ENCODE results near the gene PLD1.
"Not testable (repeated sequence)": the region's sequence is repeated elsewhere in the genome, so short reads cannot be mapped to it uniquely, and the experiment has no call there.

The PLD1 gene

GRCh38 chr3:171699601-171700000 lies 110.7 kb downstream of the PLD1 start:
- DNase-seq (ENCODE audit: low read depth in 2 of 2): no peak

DNA sequence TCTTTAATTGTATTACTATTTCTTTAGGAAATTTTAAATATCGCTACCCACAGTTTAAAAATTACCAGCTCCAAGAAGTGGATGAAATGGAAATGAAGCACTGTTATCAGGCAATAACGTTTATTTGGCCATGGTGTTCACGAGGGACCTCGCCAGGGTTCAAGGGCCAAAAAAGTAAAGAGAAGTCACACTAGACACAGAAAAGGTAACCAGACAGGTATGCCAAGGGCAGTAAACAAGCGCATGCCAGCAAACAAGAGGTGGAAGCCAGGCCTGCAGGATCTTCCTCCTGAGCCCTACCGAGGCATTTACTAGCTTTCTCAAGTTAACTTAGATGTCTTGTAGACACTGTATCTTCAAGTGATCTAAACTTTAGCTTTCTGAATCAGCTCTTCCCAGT lies 113.5 kb downstream of the PLD1 start:
- no peak for DNase-seq (ENCODE audit: low read depth in 2 of 2)

GRCh38 chr3:171695426-171695825 lies 114.9 kb downstream of the PLD1 start:
- DNase-seq (ENCODE audit: low read depth in 2 of 2): no peak

DNA sequence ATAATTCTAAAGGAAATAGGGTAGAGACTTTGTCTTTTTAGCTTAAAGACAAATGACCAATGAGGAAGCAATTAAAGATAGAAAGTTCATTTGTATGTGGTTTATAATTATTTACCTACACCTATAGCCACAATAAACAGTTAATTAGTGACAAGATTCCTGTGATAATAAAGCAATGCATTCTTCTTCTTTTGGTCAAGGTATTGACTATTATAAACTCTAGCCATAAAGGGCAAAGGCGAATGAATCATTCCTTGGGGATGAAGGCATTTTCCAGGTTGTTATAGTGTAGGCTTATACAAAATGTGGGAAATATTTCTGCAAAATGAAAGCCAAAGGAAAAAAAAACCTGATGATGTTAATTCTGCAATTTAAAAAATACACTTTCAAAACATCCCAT lies 115.4 kb downstream of the PLD1 start:
- no peak for DNase-seq (ENCODE audit: low read depth in 2 of 2)

DNA sequence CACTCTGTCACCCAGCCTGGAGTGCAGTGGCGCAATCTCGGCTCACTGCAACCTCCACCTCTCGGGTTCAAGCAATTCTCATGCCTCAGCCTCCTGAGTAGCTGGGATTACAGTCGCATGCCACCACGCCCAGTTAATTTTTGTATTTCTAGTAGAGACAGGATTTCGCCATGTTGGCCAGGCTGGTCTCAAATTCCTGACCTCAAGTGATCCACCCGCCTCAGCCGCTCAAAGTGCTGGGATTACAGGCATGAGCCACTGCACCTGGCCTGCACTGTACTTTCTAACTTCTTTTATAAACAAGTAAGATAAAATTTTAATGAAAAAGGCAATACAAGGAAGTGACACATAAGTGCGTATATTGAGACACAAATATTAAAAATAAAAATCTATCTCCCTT lies 117.7 kb downstream of the PLD1 start:
- not testable (repeated sequence) for DNase-seq (ENCODE audit: low read depth in 2 of 2)

- DNase-seq (ENCODE audit: low read depth in 2 of 2): no peak
Measured at GRCh38 chr3:171691485-171691884, 118.8 kb downstream of the PLD1 start.

GRCh38 chr3:171690281-171690680 lies 120.0 kb downstream of the PLD1 start:
- no peak for DNase-seq (ENCODE audit: low read depth in 2 of 2)

GRCh38 chr3:171688593-171688992 lies 121.7 kb downstream of the PLD1 start:
- DNase-seq (ENCODE audit: low read depth in 2 of 2): no peak

DNA sequence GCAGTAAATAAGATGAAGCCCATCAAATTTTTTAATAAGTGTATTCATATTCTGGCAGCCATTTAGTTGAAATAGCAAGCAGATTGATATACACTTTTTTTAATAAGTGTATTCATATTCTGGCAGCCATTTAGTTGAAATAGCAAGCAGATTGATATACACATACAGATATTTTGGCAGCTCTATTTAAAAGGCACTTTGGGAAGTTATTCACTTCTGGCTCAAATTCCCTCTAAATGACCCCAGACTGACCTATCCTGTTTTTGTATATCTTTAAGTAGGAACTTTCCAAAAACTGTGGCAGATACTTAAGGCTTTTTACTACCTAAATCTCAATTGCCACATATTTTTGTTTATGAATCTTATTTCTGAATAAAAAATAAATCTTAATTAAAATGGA lies 122.3 kb downstream of the PLD1 start:
- no peak for DNase-seq (ENCODE audit: low read depth in 2 of 2)

GRCh38 chr3:171687581-171687980 lies 122.7 kb downstream of the PLD1 start:
- DNase-seq (ENCODE audit: low read depth in 2 of 2): no peak

GRCh38 chr3:171687064-171687463 lies 123.2 kb downstream of the PLD1 start:
- no peak for DNase-seq (ENCODE audit: low read depth in 2 of 2)

GRCh38 chr3:171685116-171685895 lies 125.0 kb downstream of the PLD1 start:
- DNase-seq (ENCODE audit: low read depth in 2 of 2): no peak

GRCh38 chr3:171684221-171684620 lies 126.1 kb downstream of the PLD1 start:
- DNase-seq (ENCODE audit: low read depth in 2 of 2): no peak

- DNase-seq (ENCODE audit: low read depth in 2 of 2): no peak
Measured at GRCh38 chr3:171682743-171683142, 127.5 kb downstream of the PLD1 start.

DNA sequence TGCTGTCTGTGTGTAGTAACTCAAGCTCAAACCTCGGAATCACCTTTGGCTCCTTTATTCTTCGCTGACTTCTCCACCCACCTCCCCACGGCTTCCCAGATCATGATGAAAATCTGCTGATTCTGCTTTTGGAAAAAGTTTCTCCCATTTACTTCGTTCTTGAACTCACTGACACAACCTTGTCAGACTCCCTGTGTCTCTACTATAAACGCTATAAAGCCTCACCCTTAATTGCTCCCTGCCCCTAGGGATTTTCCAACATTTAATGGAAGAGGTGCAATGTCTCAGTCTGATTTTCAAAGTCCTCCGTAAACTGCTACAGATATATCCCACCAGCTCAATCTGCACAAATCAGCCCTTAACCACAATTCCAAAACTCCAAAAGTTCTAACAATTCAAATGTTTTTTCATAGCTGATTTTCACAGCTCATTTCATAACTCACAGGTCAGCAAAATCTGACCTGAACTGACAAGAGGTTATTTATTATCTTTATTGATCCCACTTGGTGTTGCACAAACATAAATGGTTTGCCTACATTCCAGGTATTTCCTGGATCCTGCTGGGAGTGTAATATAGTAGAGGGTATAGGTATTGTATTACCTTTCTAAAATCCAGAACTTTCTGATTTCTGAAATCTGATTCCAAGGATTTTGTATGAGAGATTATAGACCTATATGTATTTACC lies 129.4 kb downstream of the PLD1 start:
- DNase-seq (ENCODE audit: low read depth in 2 of 2): no peak

GRCh38 chr3:171678971-171679492 lies 131.3 kb downstream of the PLD1 start:
- no peak for DNase-seq (ENCODE audit: low read depth in 2 of 2)

- no peak for DNase-seq (ENCODE audit: low read depth in 2 of 2)
Measured at GRCh38 chr3:171677706-171678105, 132.6 kb downstream of the PLD1 start.

DNA sequence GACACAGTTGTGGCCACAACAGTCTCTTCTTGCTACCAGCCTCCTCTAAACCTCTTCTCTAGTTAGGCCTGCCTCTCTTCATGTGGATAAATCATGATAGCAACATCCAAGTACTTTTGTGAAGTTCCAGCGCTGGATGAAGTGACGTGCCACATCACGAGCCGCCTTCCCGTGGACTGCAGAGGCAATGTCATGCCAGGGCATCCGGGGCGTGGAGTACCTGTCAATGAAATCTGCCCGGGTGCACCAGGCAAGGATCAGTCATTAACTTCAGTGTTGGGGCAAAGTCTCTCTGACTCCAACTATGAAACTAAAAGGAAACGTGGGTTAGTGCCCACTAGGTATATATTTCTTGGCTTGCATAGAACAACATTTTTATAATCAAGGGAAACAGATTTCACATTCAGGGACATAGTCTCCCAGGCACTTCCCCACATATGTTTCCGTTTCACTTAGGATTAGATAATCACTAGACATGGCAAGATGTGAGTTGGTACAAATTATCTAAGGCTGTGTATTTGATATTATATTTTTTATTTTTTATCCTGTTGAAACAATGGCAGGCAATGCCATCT lies 133.6 kb downstream of the PLD1 start:
- no peak for DNase-seq (ENCODE audit: low read depth in 2 of 2)

GRCh38 chr3:171673951-171674350 lies 136.3 kb downstream of the PLD1 start:
- DNase-seq (ENCODE audit: low read depth in 2 of 2): no peak

DNA sequence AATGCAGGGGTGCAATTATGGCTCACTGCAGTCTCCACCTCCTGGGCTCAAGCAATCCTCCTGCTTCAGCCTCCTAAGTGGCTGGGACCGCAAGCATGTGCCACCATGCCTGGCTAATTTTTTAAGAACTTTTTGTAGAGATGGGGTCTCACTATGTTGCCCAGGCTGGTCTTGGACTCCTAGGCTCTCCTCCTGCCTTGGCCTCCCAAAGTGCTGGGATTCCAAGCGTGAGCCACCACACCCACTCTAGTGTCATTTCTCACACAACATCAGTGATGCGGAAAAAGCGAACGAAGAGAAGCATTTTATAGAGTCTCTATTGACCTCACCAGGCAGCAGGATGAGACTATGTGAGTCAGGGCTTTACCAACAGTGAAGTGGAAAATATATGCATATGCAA lies 137.7 kb downstream of the PLD1 start:
- no peak for DNase-seq (ENCODE audit: low read depth in 2 of 2)

DNA sequence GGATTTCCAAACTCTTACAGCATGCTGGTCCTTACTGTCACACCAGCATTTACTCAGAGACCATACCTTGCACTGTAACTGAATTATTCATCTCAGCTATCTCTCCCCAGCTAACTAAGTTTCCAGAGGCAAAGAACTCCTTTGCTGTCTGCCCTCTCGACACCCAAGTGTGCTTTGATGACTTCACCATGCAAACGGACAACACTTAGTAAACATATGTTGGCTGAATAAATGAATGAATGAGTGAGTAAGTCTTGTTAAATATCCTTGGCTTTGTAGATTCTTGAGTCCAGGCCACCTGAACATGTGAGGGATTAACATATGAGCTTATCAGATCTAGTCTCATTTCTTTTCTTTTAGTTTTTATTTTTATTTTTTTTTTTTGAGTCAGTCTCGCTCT lies 138.2 kb downstream of the PLD1 start:
- DNase-seq (ENCODE audit: low read depth in 2 of 2): no peak

DNA sequence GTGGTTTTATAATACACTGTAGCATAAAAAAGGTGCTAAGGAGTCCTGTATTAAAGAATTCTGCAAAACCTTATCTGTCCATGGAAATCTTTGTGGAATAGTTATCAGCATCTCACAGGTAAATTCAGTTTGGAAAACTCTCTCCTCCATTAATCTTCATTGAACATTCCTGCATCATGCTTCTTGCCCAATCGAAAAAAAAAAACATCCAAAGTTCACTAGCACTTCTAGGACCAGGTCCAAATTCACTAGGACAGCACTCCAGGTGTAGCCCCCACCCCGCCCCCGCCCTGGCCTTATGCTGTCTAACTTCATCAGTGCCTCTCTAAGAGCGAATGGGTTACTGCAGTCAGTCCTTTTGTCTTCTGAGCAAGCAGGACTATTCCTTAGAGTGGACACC lies 138.6 kb downstream of the PLD1 start:
- DNase-seq (ENCODE audit: low read depth in 2 of 2): no peak

GRCh38 chr3:171666516-171666915 lies 143.8 kb downstream of the PLD1 start:
- DNase-seq (ENCODE audit: low read depth in 2 of 2): no peak

Measured in stimulated activated CD8-positive, alpha-beta memory T cell treated with anti-CD3 and anti-CD28 coated beads, Interleukin-2, amount 100 ng/mL, for 48 hours (primary cell).